ENCODE measurements around the gene GCK. TPM values are rescaled to one million over a fixed set of nuclear protein-coding genes. Genes with fewer than 3 reads are reported as not detected.

Gene GCK
- total and polyA plus RNA-seq, 2 donors (not counting 3 experiments of a cell fraction or from before 2014, with no cell fraction given): 0.17 to 0.51 TPM

DNA sequence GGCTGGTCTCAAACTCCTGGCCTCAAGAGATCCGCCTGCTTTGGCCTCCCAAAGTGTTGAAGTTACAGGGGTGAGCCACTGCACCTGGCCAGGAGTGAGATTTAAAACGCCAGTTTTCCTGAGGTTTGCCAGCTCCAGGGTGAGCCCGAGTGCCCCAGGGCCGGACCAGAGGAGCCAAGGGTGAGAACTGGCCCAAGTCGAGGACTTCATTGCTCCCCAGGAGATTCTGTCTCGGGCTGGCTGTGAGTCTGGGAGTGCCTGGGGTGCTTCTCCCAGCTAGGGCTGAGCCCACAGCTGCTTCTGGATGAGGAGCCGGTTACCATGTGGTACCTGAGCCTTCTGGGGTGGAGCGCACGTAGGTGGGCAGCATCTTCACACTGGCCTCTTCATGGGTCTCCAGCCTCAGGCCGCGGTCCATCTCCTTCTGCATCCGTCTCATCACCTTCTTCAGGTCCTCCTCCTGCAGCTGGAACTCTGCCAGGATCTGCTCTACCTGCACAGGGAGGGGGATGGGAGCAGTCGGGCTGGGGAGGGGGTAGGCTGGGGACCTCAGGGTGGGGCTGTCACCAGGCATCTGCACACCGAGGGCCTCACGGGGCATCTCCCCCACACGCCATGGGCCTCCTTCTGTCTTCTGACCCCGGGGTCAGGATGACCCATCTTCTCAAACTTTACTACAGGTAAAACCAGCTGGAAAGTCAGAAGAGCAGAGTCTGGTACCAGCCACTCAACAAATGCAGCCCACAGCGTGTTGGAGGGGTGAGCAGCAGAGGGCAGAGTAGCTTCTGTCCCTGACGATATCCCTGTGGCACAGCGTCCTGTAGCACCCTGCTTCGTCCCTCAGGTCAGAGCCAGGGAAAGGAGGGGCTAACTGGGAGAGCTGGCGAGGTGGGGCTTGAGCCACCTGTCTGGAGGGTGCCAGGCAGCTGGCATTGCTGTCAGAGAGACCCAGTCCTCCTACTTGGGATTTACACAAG is 36.0 kb downstream of the GCK start:
- Histone ChIP-seq H3K27ac (ENCODE audit: insufficient read depth, low read depth, low read length) (no peak overlapping the region), H2AFZ (ENCODE audit: low read depth, low read length) (no peak overlapping the region), H4K20me1 (replicated peaks; ENCODE audit: control insufficient read depth, extremely low read depth, insufficient read depth, low read length) (no peaks in the 10 kb centered on the region), H3K79me2 (ENCODE audit: control insufficient read depth, insufficient read depth, low read length) (no peaks in the 10 kb centered on the region), H3K36me3 (ENCODE audit: control insufficient read depth in 2 of 2, extremely low read depth in 1 of 2, insufficient read depth in 2 of 2, low read length in 2 of 2) (no peaks in the 10 kb centered on the region), H3K4me3 (replicated peaks in 1 of 3; ENCODE audit: insufficient read depth in 1 of 3, low read depth in 1 of 3, low read length in 3 of 3) (no peak overlapping the region), H3K9me3 (replicated peaks; ENCODE audit: control insufficient read depth, insufficient read depth, low read length) (no peaks in the 10 kb centered on the region), H3K9me1 (replicated peaks; ENCODE audit: control insufficient read depth, extremely low read depth, insufficient read depth, low read length) (no peaks in the 10 kb centered on the region), H3K27me3 (ENCODE audit: control insufficient read depth in 2 of 2, insufficient read depth in 2 of 2, low read length in 2 of 2) (no peaks in the 10 kb centered on the region), H3K4me1 (ENCODE audit: control insufficient read depth, extremely low read depth, insufficient read depth, low read length) (no peaks in the 10 kb centered on the region), H3K9ac (replicated peaks; ENCODE audit: extremely low read depth, insufficient read depth, low read length) (no peak overlapping the region), H3K4me2 (ENCODE audit: insufficient read depth, low read length) (no peak overlapping the region)
- BruUV-seq (replicated peaks): no TSS peak
- no peak for FAIRE-seq
- no peak for DNase-seq (ENCODE audit: low read depth, low spot score)
- intact Hi-C loops (cut with micrococcal nuclease): no loop called here
- dilution Hi-C loops (cut with MboI; ENCODE audit: extremely low pct_ligation_motif_present, low sequenced_read_pairs): no loop called here
- POLR2A ChIA-PET: no interaction called here
- CTCF ChIA-PET: no interaction called here
- no peak for TF ChIP-seq POLR2AphosphoS5 (IDR thresholded peaks at IDR 0.05; ENCODE audit: insufficient read depth, low read depth, low read length)
- no peak for TF ChIP-seq CTCF (IDR thresholded peaks at IDR 0.05; ENCODE audit: extremely low read depth in 1 of 2, insufficient read depth in 1 of 2, low read depth in 1 of 2, low read length in 2 of 2)
- TF ChIP-seq JUN (IDR thresholded peaks at IDR 0.05; ENCODE audit: borderline replicate concordance, insufficient read depth, insufficient read length, low read depth): no peak
- TF ChIP-seq FOS (IDR thresholded peaks at IDR 0.05; ENCODE audit: borderline replicate concordance, insufficient read depth, low read length): no peak
- no peak for TF ChIP-seq POLR2A (IDR thresholded peaks at IDR 0.05; ENCODE audit: low read depth, low read length)
- TF ChIP-seq, protein P1, sequence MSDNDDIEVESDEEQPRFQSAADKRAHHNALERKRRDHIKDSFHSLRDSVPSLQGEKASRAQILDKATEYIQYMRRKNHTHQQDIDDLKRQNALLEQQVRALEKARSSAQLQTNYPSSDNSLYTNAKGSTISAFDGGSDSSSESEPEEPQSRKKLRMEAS (IDR thresholded peaks at IDR 0.05; ENCODE audit: insufficient read depth, insufficient read length): no peak
